SW 1271 (cell line): ENCODE data around the gene RNASE8.
"Not testable (repeated sequence)": the region's sequence is repeated elsewhere in the genome, so short reads cannot be mapped to it uniquely, and the experiment has no call there.

Experiments
- DNase-seq, 2 experiments: peaks; one replicate each; lab custom pipeline; 2025; lab: John Stamatoyannopoulos, UW

The RNASE8 gene

GRCh38 chr14:21030531-21030930 is 27.1 kb upstream of the RNASE8 start:
- no peak for DNase-seq

GRCh38 chr14:21032326-21033132 is 25.1 kb upstream of the RNASE8 start:
- no peak for DNase-seq

GRCh38 chr14:21033133-21033698 is 24.4 kb upstream of the RNASE8 start:
- no peak for DNase-seq

GRCh38 chr14:21034707-21035106 is 22.9 kb upstream of the RNASE8 start, which contains the start of gene RNASE13:
Gene RNASE13 (minus strand): TSS chr14:21034807. CDS start chr14:21034288, 519 bp downstream.
- DNase-seq = no peak

GRCh38 chr14:21036751-21037150 is 20.9 kb upstream of the RNASE8 start:
- no peak for DNase-seq

GRCh38 chr14:21037156-21037555 is 20.5 kb upstream of the RNASE8 start:
- no peak for DNase-seq

- DNase-seq = no peak
These were observed 18.9 kb upstream of the RNASE8 start for GRCh38 chr14:21038441-21039422.

GRCh38 chr14:21039585-21040369 is 17.8 kb upstream of the RNASE8 start:
- DNase-seq = peak in 1 of 2 experiments; percentile 58

GRCh38 chr14:21040370-21040925 is 17.2 kb upstream of the RNASE8 start:
- no peak for DNase-seq

GRCh38 chr14:21040941-21041340 is 16.7 kb upstream of the RNASE8 start:
- DNase-seq = not testable (repeated sequence)

- no peak for DNase-seq
These were observed 15.8 kb upstream of the RNASE8 start, which contains the start of gene RNASE7 for GRCh38 chr14:21041676-21042433. Gene RNASE7 (plus strand): TSS chr14:21042362. CDS start chr14:21042993, 631 bp downstream.

- no peak for DNase-seq
These were observed 14.7 kb upstream of the RNASE8 start for GRCh38 chr14:21042918-21043317.

- no peak for DNase-seq
These were observed 14.1 kb upstream of the RNASE8 start for GRCh38 chr14:21043387-21043973.

GRCh38 chr14:21043974-21044618 is 13.5 kb upstream of the RNASE8 start:
- DNase-seq = no peak

GRCh38 chr14:21047378-21047781 is 10.2 kb upstream of the RNASE8 start:
- no peak for DNase-seq

- no peak for DNase-seq
These were observed 9.0 kb upstream of the RNASE8 start for GRCh38 chr14:21048638-21049037.

- no peak for DNase-seq
These were observed 8.3 kb upstream of the RNASE8 start for GRCh38 chr14:21049271-21049673.

GRCh38 chr14:21050597-21050996 is 7.0 kb upstream of the RNASE8 start:
- no peak for DNase-seq
